ENCODE results near the gene ECSIT. TPM values are rescaled to one million over a fixed set of nuclear protein-coding genes. Genes with fewer than 3 reads are reported as not detected.
"Not testable (repeated sequence)": the region's sequence is repeated elsewhere in the genome, so short reads cannot be mapped to it uniquely, and the experiment has no call there.

ECSIT gene
- total RNA-seq, 1 donor from 2014 or later: 22.6 TPM

- peak in 1 of 2 donors; percentile 23 for DNase-seq (ENCODE audit: low read depth in 2 of 2)
These were observed 49.6 kb downstream of the ECSIT start for GRCh38 chr19:11479090-11479897.

GRCh38 chr19:11478167-11479089 is 50.5 kb downstream of the ECSIT start:
- no peak for DNase-seq (ENCODE audit: low read depth in 2 of 2)

- DNase-seq (ENCODE audit: low read depth in 2 of 2): no peak
These were observed 53.1 kb downstream of the ECSIT start for GRCh38 chr19:11475861-11476260.

GRCh38 chr19:11475343-11475742 is 53.6 kb downstream of the ECSIT start:
- not testable (repeated sequence) for DNase-seq (ENCODE audit: low read depth in 2 of 2)

GRCh38 chr19:11473725-11474124 is 55.2 kb downstream of the ECSIT start:
- DNase-seq (ENCODE audit: low read depth in 2 of 2): no peak

- DNase-seq (ENCODE audit: low read depth in 2 of 2): not testable (repeated sequence)
These were observed 60.6 kb downstream of the ECSIT start for GRCh38 chr19:11468266-11468845.

GRCh38 chr19:11465600-11465999 is 63.3 kb downstream of the ECSIT start:
- DNase-seq (ENCODE audit: low read depth in 2 of 2): no peak

GRCh38 chr19:11464333-11465265 is 64.3 kb downstream of the ECSIT start:
- DNase-seq (ENCODE audit: low read depth in 2 of 2): no peak

- no peak for DNase-seq (ENCODE audit: low read depth in 2 of 2)
These were observed 65.5 kb downstream of the ECSIT start for GRCh38 chr19:11463391-11463790.

GRCh38 chr19:11461453-11461852 is 67.5 kb downstream of the ECSIT start:
- no peak for DNase-seq (ENCODE audit: low read depth in 2 of 2)

- no peak for DNase-seq (ENCODE audit: low read depth in 2 of 2)
These were observed 68.7 kb downstream of the ECSIT start for GRCh38 chr19:11460207-11460606.

- not testable (repeated sequence) for DNase-seq (ENCODE audit: low read depth in 2 of 2)
These were observed 70.0 kb downstream of the ECSIT start for GRCh38 chr19:11458912-11459311.

GRCh38 chr19:11458236-11458900 is 70.6 kb downstream of the ECSIT start:
- DNase-seq (ENCODE audit: low read depth in 2 of 2): no peak

- no peak for DNase-seq (ENCODE audit: low read depth in 2 of 2)
These were observed 71.1 kb downstream of the ECSIT start for GRCh38 chr19:11457831-11458230.

GRCh38 chr19:11457115-11457514 is 71.8 kb downstream of the ECSIT start:
- DNase-seq (ENCODE audit: low read depth in 2 of 2): no peak

- no peak for DNase-seq (ENCODE audit: low read depth in 2 of 2)
These were observed 72.3 kb downstream of the ECSIT start for GRCh38 chr19:11456659-11457058.
